ENCODE measurements around the gene DHPS.
"Not testable (repeated sequence)": the region's sequence is repeated elsewhere in the genome, so short reads cannot be mapped to it uniquely, and the experiment has no call there.

The DHPS gene

GRCh38 chr19:12681074-12681987 is at the start of gene DHPS:
Gene DHPS, minus strand, starts transcription at chr19:12681880. Its CDS starts 114 bp downstream, at chr19:12681766.
- DNase-seq, result peak; percentile 96

GRCh38 chr19:12731337-12731736 is 49.7 kb upstream of the DHPS start:
- DNase-seq, result no peak

- DNase-seq, result no peak
Observed at GRCh38 chr19:12730064-12730463, 48.4 kb upstream of the DHPS start.

GRCh38 chr19:12727745-12728433 is 46.2 kb upstream of the DHPS start:
- no peak for DNase-seq

- no peak for DNase-seq
Observed at GRCh38 chr19:12726988-12727316, 45.3 kb upstream of the DHPS start.

- not testable (repeated sequence) for DNase-seq
Observed at GRCh38 chr19:12725612-12726011, 43.9 kb upstream of the DHPS start.

GRCh38 chr19:12723641-12724426 is 42.2 kb upstream of the DHPS start, which contains the start of gene TNPO2:
Gene TNPO2, minus strand, starts transcription at chr19:12723932. Its CDS starts 2,955 bp downstream, at chr19:12720977.
- peak; percentile 89 for DNase-seq

GRCh38 chr19:12723381-12723640 is 41.6 kb upstream of the DHPS start:
- DNase-seq, result peak; percentile 28

GRCh38 chr19:12722566-12723380 is 41.1 kb upstream of the DHPS start:
- DNase-seq, result peak; percentile 97

- DNase-seq, result peak; percentile 63
Observed at GRCh38 chr19:12721656-12722565, 40.2 kb upstream of the DHPS start.

- peak; percentile 44 for DNase-seq
Observed at GRCh38 chr19:12720851-12721655, 39.4 kb upstream of the DHPS start.

- no peak for DNase-seq
Observed at GRCh38 chr19:12720296-12720695, 38.6 kb upstream of the DHPS start.

- DNase-seq, result no peak
Observed at GRCh38 chr19:12715929-12716328, 34.2 kb upstream of the DHPS start.

GRCh38 chr19:12715102-12715501 is 33.4 kb upstream of the DHPS start:
- DNase-seq, result no peak

GRCh38 chr19:12713304-12713703 is 31.6 kb upstream of the DHPS start:
- not testable (repeated sequence) for DNase-seq

- DNase-seq, result not testable (repeated sequence)
Observed at GRCh38 chr19:12712077-12712476, 30.4 kb upstream of the DHPS start.

GRCh38 chr19:12711187-12711586 is 29.5 kb upstream of the DHPS start:
- DNase-seq, result no peak

GRCh38 chr19:12708641-12709040 is 27.0 kb upstream of the DHPS start:
- no peak for DNase-seq

GRCh38 chr19:12706332-12706718 is 24.6 kb upstream of the DHPS start:
- no peak for DNase-seq

- DNase-seq, result no peak
Observed at GRCh38 chr19:12705654-12706331, 24.1 kb upstream of the DHPS start.

Data from activated CD4-positive, alpha-beta T cell treated with anti-CD3 and anti-CD28 coated beads, Interleukin-2, Interleukin-6, amounts not matched to agents 100 ng/mL and 50 ng/mL, durations not matched to agents 16 hours and 8 hours (primary cell).